ENCODE data around the gene JPH4.

Gene JPH4

GRCh38 chr14:23578560-23579310 lies at the start of gene JPH4:
JPH4 (minus strand) TSS chr14:23578790; CDS start chr14:23577453, 1,337 bp downstream.
- no peak for TF ChIP-seq CTCF (IDR thresholded peaks at IDR 0.05; ENCODE audit: insufficient read depth, low read depth, low read length, missing control alignments)
- H3K4me3 ChIP-seq (ENCODE audit: low read depth, low read length), result peak within 1 kb of the TSS; percentile 50
- DNase-seq (ENCODE audit: low read depth), result no peak

GRCh38 chr14:23627961-23628360 lies 49.4 kb upstream of the JPH4 start:
- no peak overlapping the region for H3K4me3 ChIP-seq (ENCODE audit: low read depth, low read length)
- no peak for DNase-seq (ENCODE audit: low read depth)
- no peak for TF ChIP-seq CTCF (IDR thresholded peaks at IDR 0.05; ENCODE audit: insufficient read depth, low read depth, low read length, missing control alignments)

GRCh38 chr14:23626946-23627345 lies 48.4 kb upstream of the JPH4 start:
- no peak for TF ChIP-seq CTCF (IDR thresholded peaks at IDR 0.05; ENCODE audit: insufficient read depth, low read depth, low read length, missing control alignments)
- no peak for DNase-seq (ENCODE audit: low read depth)
- H3K4me3 ChIP-seq (ENCODE audit: low read depth, low read length), result no peak overlapping the region

GRCh38 chr14:23624830-23625404 lies 46.3 kb upstream of the JPH4 start:
- no peak for TF ChIP-seq CTCF (IDR thresholded peaks at IDR 0.05; ENCODE audit: insufficient read depth, low read depth, low read length, missing control alignments)
- H3K4me3 ChIP-seq (ENCODE audit: low read depth, low read length), result no peak overlapping the region
- DNase-seq (ENCODE audit: low read depth), result no peak

- no peak overlapping the region for H3K4me3 ChIP-seq (ENCODE audit: low read depth, low read length)
- no peak for TF ChIP-seq CTCF (IDR thresholded peaks at IDR 0.05; ENCODE audit: insufficient read depth, low read depth, low read length, missing control alignments)
- DNase-seq (ENCODE audit: low read depth), result no peak
Measured at GRCh38 chr14:23623962-23624361, 45.4 kb upstream of the JPH4 start.

GRCh38 chr14:23622990-23623389 lies 44.4 kb upstream of the JPH4 start:
- TF ChIP-seq CTCF (IDR thresholded peaks at IDR 0.05; ENCODE audit: insufficient read depth, low read depth, low read length, missing control alignments), result no peak
- DNase-seq (ENCODE audit: low read depth), result no peak
- no peak overlapping the region for H3K4me3 ChIP-seq (ENCODE audit: low read depth, low read length)
